ENCODE data around the gene BROX. TPM values are rescaled to one million over a fixed set of nuclear protein-coding genes. Genes with fewer than 3 reads are reported as not detected.
"Not testable (repeated sequence)": the region's sequence is repeated elsewhere in the genome, so short reads cannot be mapped to it uniquely, and the experiment has no call there.

Gene BROX
- total RNA-seq, 1 experiment from 2014 or later, result 68.8 TPM

GRCh38 chr1:222739929-222740328, 27.6 kb downstream of the BROX start:
- no peak for TF ChIP-seq CTCF (IDR thresholded peaks at IDR 0.05; ENCODE audit: unreplicated experiment)
- BruUV-seq (replicated peaks), result no TSS peak
- no peaks in the 10 kb centered on the region for H3K9me3 Mint-ChIP-seq (ENCODE audit: low read depth, unreplicated experiment)
- CTCF ChIA-PET, result interaction anchor here (0.5 to 1.0 kb wide), 3 partner anchors 341 to 1717 kb away, joined by 3 to 4 read pairs (median 3); no protein-coding TSS in a partner anchor
- H3K36me3 Mint-ChIP-seq (ENCODE audit: insufficient read depth, unreplicated experiment), result no peaks in the 10 kb centered on the region
- H3K4me3 Mint-ChIP-seq (ENCODE audit: low read depth, unreplicated experiment), result no peak overlapping the region
- DNase-seq, result no peak
- no peak overlapping the region for H3K27ac Mint-ChIP-seq (ENCODE audit: unreplicated experiment)
- H3K27me3 Mint-ChIP-seq (ENCODE audit: unreplicated experiment), result no peaks in the 10 kb centered on the region
- H3K4me1 Mint-ChIP-seq (ENCODE audit: low read depth, unreplicated experiment), result no peaks in the 10 kb centered on the region
- intact Hi-C loops (cut with micrococcal nuclease; ENCODE audit: unreplicated experiment), result loop anchor here (2.0 kb wide), 1 partner anchor 45 kb away; no protein-coding TSS in a partner anchor

- H3K4me1 Mint-ChIP-seq (ENCODE audit: low read depth, unreplicated experiment); H3K9me3 Mint-ChIP-seq (ENCODE audit: low read depth, unreplicated experiment); H3K36me3 Mint-ChIP-seq (ENCODE audit: insufficient read depth, unreplicated experiment); DNase-seq; H3K4me3 Mint-ChIP-seq (ENCODE audit: low read depth, unreplicated experiment); H3K27ac Mint-ChIP-seq (ENCODE audit: unreplicated experiment); intact Hi-C loops (cut with micrococcal nuclease; ENCODE audit: unreplicated experiment); BruUV-seq (replicated peaks): not testable (repeated sequence)
- CTCF ChIA-PET, result interaction anchor here (0.8 kb wide), 1 partner anchor 27 kb away, joined by 3 read pairs; no protein-coding TSS in a partner anchor
- peaks cover 10% of the 10 kb centered on the region for H3K27me3 Mint-ChIP-seq (ENCODE audit: unreplicated experiment)
These were observed 29.5 kb downstream of the BROX start for GRCh38 chr1:222741630-222742457.

- no peak for DNase-seq
These were observed 37.6 kb downstream of the BROX start for GRCh38 chr1:222749927-222750326.

GRCh38 chr1:222750651-222751050, 38.3 kb downstream of the BROX start:
- intact Hi-C loops (cut with micrococcal nuclease; ENCODE audit: unreplicated experiment), result no loop called here
- H3K27ac Mint-ChIP-seq (ENCODE audit: unreplicated experiment), result no peak overlapping the region
- CTCF ChIA-PET, result interaction anchor here (1.0 kb wide), 1 partner anchor 339 kb away, joined by 3 read pairs; no protein-coding TSS in a partner anchor

More at GRCh38 chr1:222749927-222750326, 37.6 kb downstream of the BROX start:
- Mint-ChIP-seq H3K27ac (ENCODE audit: unreplicated experiment) (no peak overlapping the region), H3K4me3 (ENCODE audit: low read depth, unreplicated experiment) (no peak overlapping the region), H3K36me3 (ENCODE audit: insufficient read depth, unreplicated experiment) (no peaks in the 10 kb centered on the region), H3K9me3 (ENCODE audit: low read depth, unreplicated experiment) (no peaks in the 10 kb centered on the region), H3K27me3 (ENCODE audit: unreplicated experiment) (peaks cover 20% of the 10 kb centered on the region), H3K4me1 (ENCODE audit: low read depth, unreplicated experiment) (no peaks in the 10 kb centered on the region)
- intact Hi-C loops (cut with micrococcal nuclease; ENCODE audit: unreplicated experiment), result no loop called here
- no TSS peak for BruUV-seq (replicated peaks)
- no peak for TF ChIP-seq CTCF (IDR thresholded peaks at IDR 0.05; ENCODE audit: unreplicated experiment)
- CTCF ChIA-PET, result interaction anchor here (1.0 kb wide), 1 partner anchor 340 kb away, joined by 3 read pairs; no protein-coding TSS in a partner anchor

More at GRCh38 chr1:222750651-222751050, 38.3 kb downstream of the BROX start:
- H3K27me3 Mint-ChIP-seq (ENCODE audit: unreplicated experiment), result peaks cover 20% of the 10 kb centered on the region
- BruUV-seq (replicated peaks), result no TSS peak
- H3K9me3 Mint-ChIP-seq (ENCODE audit: low read depth, unreplicated experiment), result no peaks in the 10 kb centered on the region
- no peak overlapping the region for H3K4me3 Mint-ChIP-seq (ENCODE audit: low read depth, unreplicated experiment)
- DNase-seq, result no peak
- TF ChIP-seq CTCF (IDR thresholded peaks at IDR 0.05; ENCODE audit: unreplicated experiment), result no peak
- no peaks in the 10 kb centered on the region for H3K4me1 Mint-ChIP-seq (ENCODE audit: low read depth, unreplicated experiment)
- no peaks in the 10 kb centered on the region for H3K36me3 Mint-ChIP-seq (ENCODE audit: insufficient read depth, unreplicated experiment)
